ENCODE results near the gene ABHD2.

GRCh38 chr15:89243046-89243690 is 154.9 kb downstream of the ABHD2 start:
- TF ChIP-seq REST (IDR thresholded peaks at IDR 0.05; ENCODE audit: insufficient read depth in 1 of 2, low read depth in 2 of 2, low read length in 2 of 2) (no peak), SIN3A (IDR thresholded peaks at IDR 0.05; ENCODE audit: borderline replicate concordance, insufficient read depth, low read length) (no peak)
